Testis (tissue), 2 donors: ENCODE data around the gene C1orf35.

Source experiments
- POLR2A ChIP-seq: fragments of 450-650 bp; IDR thresholded peaks from one replicate; pipeline ENCODE4 v1.6.1; 2017; ENCODE audit warnings: antibody characterized with exemption, mild to moderate bottlenecking, moderate library complexity
- TF ChIP-seq, protein P1 (sequence below), 3 experiments: fragments of 450-650 bp in 2 of 3; fragments of 200-600 bp in 1 of 3; sonication (generic) in 1 of 3; IDR thresholded peaks; one replicate each; pipeline ENCODE4 v1.5.1; 2016 to 2019; ENCODE audit warnings: antibody characterized with exemption in 3 of 3, mild to moderate bottlenecking in 2 of 3, moderate library complexity in 1 of 3

DNA sequence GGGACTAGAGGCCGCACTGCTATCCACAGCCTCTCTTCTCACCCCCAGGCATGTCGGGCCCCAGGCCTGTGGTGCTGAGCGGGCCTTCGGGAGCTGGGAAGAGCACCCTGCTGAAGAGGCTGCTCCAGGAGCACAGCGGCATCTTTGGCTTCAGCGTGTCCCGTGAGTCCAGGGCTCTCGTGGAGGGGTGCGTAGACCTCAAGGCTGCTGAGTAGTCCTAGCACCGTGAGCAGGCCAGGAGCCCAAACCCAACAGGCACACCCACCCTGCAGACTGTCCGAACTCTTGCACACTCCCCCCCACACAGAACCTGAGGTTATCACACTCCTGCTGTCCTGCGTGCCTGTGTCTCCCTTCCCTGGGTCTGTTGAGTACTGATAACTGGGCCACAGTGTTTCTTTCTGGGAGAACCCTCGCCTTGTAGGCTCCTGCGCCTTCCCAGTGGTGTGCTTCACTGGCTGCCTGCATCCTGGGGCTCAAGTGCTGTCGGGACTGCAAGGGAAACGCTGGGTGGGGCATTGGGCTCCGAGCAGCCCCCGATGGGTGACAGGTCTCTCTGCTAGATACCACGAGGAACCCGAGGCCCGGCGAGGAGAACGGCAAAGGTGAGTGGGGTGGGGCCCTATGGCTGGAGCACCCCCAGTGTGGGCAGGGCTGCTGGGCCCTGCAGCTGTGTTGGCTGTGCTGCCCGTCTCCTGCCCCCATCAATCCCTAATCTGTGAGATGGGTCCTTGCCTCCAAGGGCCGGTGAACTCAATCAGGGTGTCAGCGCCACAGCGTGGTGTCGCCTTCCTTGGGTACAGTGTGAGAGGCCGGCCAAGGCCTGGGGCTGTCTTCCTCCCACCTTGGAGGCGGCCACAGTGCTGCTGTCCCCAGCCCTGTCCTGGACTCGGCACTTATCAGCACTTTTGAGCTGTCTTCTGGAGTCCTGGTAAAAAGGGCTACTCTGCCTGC lies 42.6 kb upstream of the C1orf35 start:
- TF ChIP-seq, protein P1, sequence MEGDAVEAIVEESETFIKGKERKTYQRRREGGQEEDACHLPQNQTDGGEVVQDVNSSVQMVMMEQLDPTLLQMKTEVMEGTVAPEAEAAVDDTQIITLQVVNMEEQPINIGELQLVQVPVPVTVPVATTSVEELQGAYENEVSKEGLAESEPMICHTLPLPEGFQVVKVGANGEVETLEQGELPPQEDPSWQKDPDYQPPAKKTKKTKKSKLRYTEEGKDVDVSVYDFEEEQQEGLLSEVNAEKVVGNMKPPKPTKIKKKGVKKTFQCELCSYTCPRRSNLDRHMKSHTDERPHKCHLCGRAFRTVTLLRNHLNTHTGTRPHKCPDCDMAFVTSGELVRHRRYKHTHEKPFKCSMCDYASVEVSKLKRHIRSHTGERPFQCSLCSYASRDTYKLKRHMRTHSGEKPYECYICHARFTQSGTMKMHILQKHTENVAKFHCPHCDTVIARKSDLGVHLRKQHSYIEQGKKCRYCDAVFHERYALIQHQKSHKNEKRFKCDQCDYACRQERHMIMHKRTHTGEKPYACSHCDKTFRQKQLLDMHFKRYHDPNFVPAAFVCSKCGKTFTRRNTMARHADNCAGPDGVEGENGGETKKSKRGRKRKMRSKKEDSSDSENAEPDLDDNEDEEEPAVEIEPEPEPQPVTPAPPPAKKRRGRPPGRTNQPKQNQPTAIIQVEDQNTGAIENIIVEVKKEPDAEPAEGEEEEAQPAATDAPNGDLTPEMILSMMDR (IDR thresholded peaks at IDR 0.05), result no peak
- TF ChIP-seq POLR2A, result no peak
